ENCODE measurements around the gene FARP1. TPM values are rescaled to one million over a fixed set of nuclear protein-coding genes. Genes with fewer than 3 reads are reported as not detected.

Gene FARP1
- total and polyA plus RNA-seq, 2 of the 8 experiments (the other 6 are each of a cell fraction or from before 2014, with no cell fraction given): 24.7 to 104 TPM

DNA sequence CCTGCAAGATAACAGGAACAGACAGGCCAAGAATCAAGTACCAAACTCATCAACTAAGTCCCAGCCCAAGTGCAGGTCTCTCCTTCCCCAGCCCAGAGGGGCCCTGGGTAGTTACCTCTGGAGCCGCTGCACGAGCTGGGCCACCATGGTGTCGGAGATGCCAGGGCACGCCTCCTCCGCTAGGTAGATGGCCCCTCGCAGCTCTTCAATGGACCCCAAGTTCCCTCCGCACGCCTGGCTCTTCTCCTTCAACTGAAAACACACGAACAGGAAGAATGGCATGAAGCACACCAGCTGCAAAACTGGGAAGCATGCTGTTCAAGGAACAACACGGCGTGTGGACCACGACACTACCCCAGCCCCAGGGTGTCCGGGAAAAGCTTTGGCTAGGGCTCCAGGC is 314.2 kb downstream of the FARP1 start:
- Histone ChIP-seq H2BK20ac (ENCODE audit: low read length) (no peak overlapping the region), H3K23me2 (ENCODE audit: low read depth, low read length) (no peaks in the 10 kb centered on the region), H4K20me1 (replicated peaks in 1 of 2; ENCODE audit: control insufficient read depth in 1 of 2, insufficient read depth in 2 of 2, low read length in 2 of 2) (peaks cover 5 to 14% of the 10 kb centered on the region in 2 experiments), H2BK5ac (ENCODE audit: low read depth, low read length) (no peak overlapping the region), H3K9me3 (ENCODE audit: insufficient read depth in 2 of 2, low read depth in 1 of 2, low read length in 1 of 2) (no peaks in the 10 kb centered on the region), H3K4ac (replicated peaks; ENCODE audit: insufficient read length, low read depth, low read length) (no peak overlapping the region), H3K56ac (replicated peaks; ENCODE audit: insufficient read length, low read depth, low read length) (no peak overlapping the region), H4K91ac (replicated peaks; ENCODE audit: insufficient read length, low read length) (no peak overlapping the region), H4K5ac (ENCODE audit: insufficient read length, low read depth, low read length) (no peak overlapping the region), H3K4me1 (replicated peaks in 1 of 4; ENCODE audit: control insufficient read depth in 3 of 4, insufficient read depth in 4 of 4, low read length in 3 of 4) (no peaks in the 10 kb centered on the region), H3K27me3 (replicated peaks in 1 of 4; ENCODE audit: control insufficient read depth in 3 of 4, extremely low read depth in 1 of 4, insufficient read depth in 3 of 4, low read length in 3 of 4) (no peaks in the 10 kb centered on the region), H3K27ac (ENCODE audit: low read depth, low read length) (no peak overlapping the region), H3K79me2 (ENCODE audit: control insufficient read depth in 1 of 2, insufficient read depth in 2 of 2, low read length in 2 of 2) (no peaks in the 10 kb centered on the region; a peak in 1 of 4 replicates), H3K79me1 (ENCODE audit: low read depth, low read length) (peaks cover 2% of the 10 kb centered on the region; the same call in 1 of the 2 replicates), H2BK15ac (ENCODE audit: low read length) (no peak overlapping the region), H2BK12ac (ENCODE audit: low read depth, low read length) (no peak overlapping the region), H3K9ac (replicated peaks in 1 of 4; ENCODE audit: extremely low read depth in 1 of 4, low read depth in 3 of 4, low read length in 3 of 4) (no peak overlapping the region), H3K14ac (ENCODE audit: insufficient read length) (no peak overlapping the region), H2AK5ac (ENCODE audit: low read depth, low read length) (no peak overlapping the region), H3K4me2 (ENCODE audit: insufficient read depth in 1 of 2, low read depth in 2 of 2, low read length in 2 of 2) (no peak overlapping the region), H3K18ac (ENCODE audit: extremely low read depth, low read length) (no peak overlapping the region), H4K8ac (ENCODE audit: extremely low read depth, insufficient read depth, low read length) (no peak overlapping the region), H2BK120ac (replicated peaks; ENCODE audit: low read depth, low read length) (no peak overlapping the region), H3K4me3 (ENCODE audit: extremely low read depth in 1 of 4, insufficient read depth in 2 of 4, low read depth in 3 of 4, low read length in 4 of 4) (no peak overlapping the region), H3K23ac (ENCODE audit: insufficient read length) (no peak overlapping the region), H2AFZ (ENCODE audit: low read length) (no peak overlapping the region), H3K36me3 (ENCODE audit: control insufficient read depth in 2 of 4, insufficient read depth in 4 of 4, low read length in 3 of 4) (peaks cover 8 to 73% (median 28%) of the 10 kb centered on the region in 4 experiments; a peak in 7 of 8 replicates)
- WGBS, 2 experiments (ENCODE audit: extremely low coverage in 1 of 2, insufficient coverage in 1 of 2, insufficient read length in 1 of 2, insufficient replicate concordance in 2 of 2, low coverage in 1 of 2, low lambda C conversion rate in 2 of 2, missing lambda C conversion rate in 1 of 2): 90% methylated on average over 11 of the region's 13 CpGs; no CpG with 5 or more reads in 1 of the 2 experiments
- FAIRE-seq (no peak), DNase-seq (ENCODE audit: low read depth in 1 of 2, low spot score in 2 of 2) (no peak)
- CTCF ChIA-PET (ENCODE audit: partially characterized antibody): interaction anchor here (0.7 to 6.2 kb wide), 10 partner anchors 9 to 814 kb away, joined by 3 to 49 read pairs (median 4); no protein-coding TSS in a partner anchor
- POLR2A ChIA-PET (ENCODE audit: partially characterized antibody): no interaction called here
- no peak for TF ChIP-seq SIX5 (IDR thresholded peaks at IDR 0.05; ENCODE audit: low read depth, low read length)
- TF ChIP-seq, protein P1, sequence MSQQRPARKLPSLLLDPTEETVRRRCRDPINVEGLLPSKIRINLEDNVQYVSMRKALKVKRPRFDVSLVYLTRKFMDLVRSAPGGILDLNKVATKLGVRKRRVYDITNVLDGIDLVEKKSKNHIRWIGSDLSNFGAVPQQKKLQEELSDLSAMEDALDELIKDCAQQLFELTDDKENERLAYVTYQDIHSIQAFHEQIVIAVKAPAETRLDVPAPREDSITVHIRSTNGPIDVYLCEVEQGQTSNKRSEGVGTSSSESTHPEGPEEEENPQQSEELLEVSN (IDR thresholded peaks at IDR 0.05): no peak
- no peak for TF ChIP-seq POLR2A (IDR thresholded peaks at IDR 0.05; ENCODE audit: control extremely low read depth in 1 of 2, low read depth in 2 of 2, low read length in 2 of 2)
- TF ChIP-seq SIN3A (conservative IDR thresholded peaks at IDR 0.05 in 1 of 2, IDR thresholded peaks at IDR 0.05 in 1 of 2; ENCODE audit: low read depth in 1 of 2, low read length in 2 of 2): no peak
- TF ChIP-seq HDAC2 (IDR thresholded peaks at IDR 0.05; ENCODE audit: borderline replicate concordance in 1 of 2, low read depth in 2 of 2, low read length in 2 of 2): no peak
- TF ChIP-seq GABPA (IDR thresholded peaks at IDR 0.05; ENCODE audit: borderline replicate concordance, insufficient read depth, low read length): no peak
- no peak for TF ChIP-seq GTF2F1 (IDR thresholded peaks at IDR 0.05; ENCODE audit: borderline replicate concordance, low read depth, low read length)
- no peak for TF ChIP-seq SUZ12 (IDR thresholded peaks at IDR 0.05; ENCODE audit: low read length)
- no peak for TF ChIP-seq ASH2L (IDR thresholded peaks at IDR 0.05; ENCODE audit: low read length)
- no peak for TF ChIP-seq RBBP5 (IDR thresholded peaks at IDR 0.05; ENCODE audit: borderline replicate concordance, low read depth, low read length)
- no peak for TF ChIP-seq BCL11A (IDR thresholded peaks at IDR 0.05; ENCODE audit: low read depth in 2 of 2, low read length in 2 of 2)
- no peak for TF ChIP-seq SIRT6 (IDR thresholded peaks at IDR 0.05; ENCODE audit: low read length)
- no peak for TF ChIP-seq BACH1 (IDR thresholded peaks at IDR 0.05; ENCODE audit: low read length)
- no peak for TF ChIP-seq CBX5 (IDR thresholded peaks at IDR 0.05; ENCODE audit: low read depth, low read length)

Data from H1 (cell line).